GM12878 (cell line): Measurements from ENCODE around the gene SMAP1. TPM values are rescaled to one million over a fixed set of nuclear protein-coding genes. Genes with fewer than 3 reads are reported as not detected.

Source experiments
- CREB1 ChIP-seq: IDR thresholded peaks from 2 replicates; pipeline ENCODE4 v1.6.1; 2012; ENCODE audit warnings: low read depth, mild to moderate bottlenecking, inconsistent platforms
- EP300 ChIP-seq, 2 experiments: fragments of 150-350 bp in 1 of 2; IDR thresholded peaks; 2 replicates each; pipeline ENCODE4 v1.6.1; 2011 to 2012; ENCODE audit warnings: low read depth in 2 of 2, low read length in 2 of 2, borderline replicate concordance in 1 of 2, improper control_type of control experiment in 1 of 2, inconsistent platforms in 1 of 2; ENCODE audit not compliant: control insufficient read depth in 1 of 2
- NR2F1 ChIP-seq: fragments of 450-650 bp; conservative IDR thresholded peaks from 2 replicates; pipeline ENCODE4 v1.6.1; 2017; ENCODE audit warnings: mild to moderate bottlenecking
- RAD21 ChIP-seq: IDR thresholded peaks from 2 replicates; pipeline ENCODE4 v1.6.1; 2011; ENCODE audit warnings: mild to moderate bottlenecking, low read depth, low read length, moderate library complexity; ENCODE audit not compliant: insufficient read depth
- SMC3 ChIP-seq: IDR thresholded peaks from 2 replicates; pipeline ENCODE4 v1.6.1; 2011; ENCODE audit warnings: low read length, improper control_type of control experiment, borderline replicate concordance
- YY1 ChIP-seq: IDR thresholded peaks from 2 replicates; pipeline ENCODE4 v1.6.1; 2011; ENCODE audit warnings: low read depth, mild to moderate bottlenecking, low read length
- ZNF687 ChIP-seq: fragments of 450-650 bp; IDR thresholded peaks from 2 replicates; pipeline ENCODE4 v1.6.1; 2017; ENCODE audit warnings: mild to moderate bottlenecking, moderate library complexity
- polyA plus RNA-seq, 11 experiments: library from polyadenylated mRNA; depleted of rRNA in 4 of 11; unstranded in 6 of 11; stranded (reverse) in 5 of 11; fragments of >200 nt; fragmentation: Nextera tagmentation in 4 of 11; fragmentation: Illumina TruSeq in 1 of 11; extraction: Ambion mirVana in 4 of 11; extraction: Trizol in 1 of 11; gene quantifications; 1 replicate in 1 of 11; 2 replicates in 10 of 11; pipeline versions ENCODE4 v1.2.1 to v1.2.3, GENCODE V29; 2011 to 2016; ENCODE audit warnings: inconsistent platforms in 2 of 11, missing spikeins in 2 of 11, low read depth in 1 of 11
- total RNA-seq, 4 experiments: library from RNA; depleted of rRNA in 3 of 4; stranded (reverse); fragments of >200 nt in 3 of 4; fragmentation: Illumina TruSeq in 1 of 4; extraction: Trizol in 1 of 4; gene quantifications; 2 replicates each; pipeline versions ENCODE4 v1.2.1 to v1.2.3, GENCODE V29; 2013 to 2021
- TF ChIP-seq, protein P1 (sequence below), 3 experiments: IDR thresholded peaks in 2 of 3; conservative IDR thresholded peaks in 1 of 3; 2 replicates each; pipeline ENCODE4 v1.5.1; 2011; ENCODE audit warnings: low read depth in 3 of 3, low read length in 3 of 3, mild to moderate bottlenecking in 3 of 3, control low read depth in 2 of 3, moderate library complexity in 2 of 3, inconsistent platforms in 1 of 3, mixed read lengths in 1 of 3; ENCODE audit not compliant: control insufficient read depth in 2 of 3, insufficient read depth in 1 of 3; ENCODE audit errors: extremely low read depth in 1 of 3
- TF ChIP-seq, protein P2 (sequence below): fragments of 450-650 bp; conservative IDR thresholded peaks from 2 replicates; pipeline ENCODE4 v1.6.1; 2017; ENCODE audit warnings: mild to moderate bottlenecking, moderate library complexity

The SMAP1 gene
- total and polyA plus RNA-seq, 10 of the 15 experiments (the other 5 are each of a cell fraction or from before 2014, with no cell fraction given), result 13.7 to 33.9 (median 25.3) TPM

DNA sequence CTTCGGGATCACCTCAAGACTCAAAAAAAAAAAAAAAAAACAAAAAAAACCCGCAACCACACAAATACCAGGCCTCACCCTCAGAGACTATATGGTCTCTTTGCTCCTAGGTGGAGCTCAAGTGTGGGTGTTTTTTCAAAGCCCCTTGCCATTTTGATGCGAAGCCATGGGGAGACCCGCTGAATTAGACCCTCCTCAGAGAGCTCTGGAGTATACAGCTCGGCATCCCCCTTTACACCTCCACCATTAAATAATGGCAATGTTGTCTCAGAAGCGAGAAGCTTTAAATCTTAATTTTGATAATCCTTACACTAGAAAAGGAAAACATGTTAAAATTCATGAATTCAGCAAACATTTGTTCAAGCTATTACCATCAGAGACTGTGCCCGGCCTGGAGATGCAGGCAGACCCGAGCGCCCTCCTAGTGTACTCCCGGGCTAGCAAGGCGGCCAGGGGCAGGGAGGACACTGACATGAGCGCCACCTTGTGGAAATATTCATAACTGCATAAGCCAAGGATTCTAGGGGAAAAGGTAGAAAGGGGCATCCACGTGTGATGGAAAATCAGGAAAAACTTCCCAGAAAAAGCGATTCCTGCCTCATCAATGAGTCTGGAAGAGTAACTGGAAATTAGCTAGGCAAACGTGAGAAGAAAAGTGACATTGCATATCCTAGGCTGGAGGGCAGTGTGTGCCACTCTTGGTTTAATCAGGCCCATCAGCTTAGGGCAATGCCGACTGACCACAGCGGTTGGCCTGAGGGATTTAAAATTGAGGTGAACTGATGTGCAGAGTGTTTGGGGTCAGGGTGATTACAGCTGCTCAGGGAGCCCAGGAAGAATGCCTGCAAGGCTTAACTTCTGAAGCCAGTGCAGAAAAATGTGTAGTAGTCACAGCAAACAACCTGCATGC lies 216.6 kb downstream of the SMAP1 start (continued):
- TF ChIP-seq ZNF687 (no peak), SMC3 (peak; percentile 94), NR2F1 (no peak), RAD21 (peak; percentile 97), EP300 (IDR thresholded peaks at IDR 0.05; ENCODE audit: borderline replicate concordance in 1 of 2, control insufficient read depth in 1 of 2, low read depth in 2 of 2, low read length in 2 of 2) (no peak), YY1 (peak; percentile 69), CREB1 (no peak)
- TF ChIP-seq, protein P1, sequence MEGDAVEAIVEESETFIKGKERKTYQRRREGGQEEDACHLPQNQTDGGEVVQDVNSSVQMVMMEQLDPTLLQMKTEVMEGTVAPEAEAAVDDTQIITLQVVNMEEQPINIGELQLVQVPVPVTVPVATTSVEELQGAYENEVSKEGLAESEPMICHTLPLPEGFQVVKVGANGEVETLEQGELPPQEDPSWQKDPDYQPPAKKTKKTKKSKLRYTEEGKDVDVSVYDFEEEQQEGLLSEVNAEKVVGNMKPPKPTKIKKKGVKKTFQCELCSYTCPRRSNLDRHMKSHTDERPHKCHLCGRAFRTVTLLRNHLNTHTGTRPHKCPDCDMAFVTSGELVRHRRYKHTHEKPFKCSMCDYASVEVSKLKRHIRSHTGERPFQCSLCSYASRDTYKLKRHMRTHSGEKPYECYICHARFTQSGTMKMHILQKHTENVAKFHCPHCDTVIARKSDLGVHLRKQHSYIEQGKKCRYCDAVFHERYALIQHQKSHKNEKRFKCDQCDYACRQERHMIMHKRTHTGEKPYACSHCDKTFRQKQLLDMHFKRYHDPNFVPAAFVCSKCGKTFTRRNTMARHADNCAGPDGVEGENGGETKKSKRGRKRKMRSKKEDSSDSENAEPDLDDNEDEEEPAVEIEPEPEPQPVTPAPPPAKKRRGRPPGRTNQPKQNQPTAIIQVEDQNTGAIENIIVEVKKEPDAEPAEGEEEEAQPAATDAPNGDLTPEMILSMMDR (IDR thresholded peaks at IDR 0.05 in 2 of 3, conservative IDR thresholded peaks at IDR 0.05 in 1 of 3; ENCODE audit: control insufficient read depth in 2 of 3, extremely low read depth in 1 of 3, insufficient read depth in 1 of 3, low read depth in 3 of 3, low read length in 3 of 3), result peak; percentile 75 to 89 (median 87); a peak in 4 of 6 replicates
- TF ChIP-seq, protein P2, sequence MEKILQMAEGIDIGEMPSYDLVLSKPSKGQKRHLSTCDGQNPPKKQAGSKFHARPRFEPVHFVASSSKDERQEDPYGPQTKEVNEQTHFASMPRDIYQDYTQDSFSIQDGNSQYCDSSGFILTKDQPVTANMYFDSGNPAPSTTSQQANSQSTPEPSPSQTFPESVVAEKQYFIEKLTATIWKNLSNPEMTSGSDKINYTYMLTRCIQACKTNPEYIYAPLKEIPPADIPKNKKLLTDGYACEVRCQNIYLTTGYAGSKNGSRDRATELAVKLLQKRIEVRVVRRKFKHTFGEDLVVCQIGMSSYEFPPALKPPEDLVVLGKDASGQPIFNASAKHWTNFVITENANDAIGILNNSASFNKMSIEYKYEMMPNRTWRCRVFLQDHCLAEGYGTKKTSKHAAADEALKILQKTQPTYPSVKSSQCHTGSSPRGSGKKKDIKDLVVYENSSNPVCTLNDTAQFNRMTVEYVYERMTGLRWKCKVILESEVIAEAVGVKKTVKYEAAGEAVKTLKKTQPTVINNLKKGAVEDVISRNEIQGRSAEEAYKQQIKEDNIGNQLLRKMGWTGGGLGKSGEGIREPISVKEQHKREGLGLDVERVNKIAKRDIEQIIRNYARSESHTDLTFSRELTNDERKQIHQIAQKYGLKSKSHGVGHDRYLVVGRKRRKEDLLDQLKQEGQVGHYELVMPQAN, result no peak
